Activated naive CD4-positive, alpha-beta T cell treated with anti-CD3 and anti-CD28 coated beads, Interleukin-2, amount 50 U/mL, for 72 hours (primary cell): ENCODE measurements around the gene C2CD2. TPM values are rescaled to one million over a fixed set of nuclear protein-coding genes. Genes with fewer than 3 reads are reported as not detected.

Source experiments
- ATAC-seq, 2 donors: fragments of 150-1000 bp; cut with Tn5 transposase; 2 replicates each; pipeline ENCODE4 v1.10.0; 2021; ENCODE audit warnings: mild to moderate bottlenecking in 2 of 2, moderate library complexity in 2 of 2
- DNase-seq, 2 donors: peaks; one replicate each; pipeline ENCODE4 v3.0.0; 2021 to 2022; ENCODE audit warnings: low spot score in 2 of 2
- H3K27ac Mint-ChIP-seq, 2 donors: one replicate each; pipeline ENCODE4 v1.8.0; 2022; ENCODE audit warnings: mild to moderate bottlenecking in 2 of 2, mixed read lengths in 2 of 2
- H3K36me3 Mint-ChIP-seq, 2 donors: one replicate each; pipeline ENCODE4 v1.8.0; 2022; ENCODE audit warnings: mixed read lengths in 2 of 2
- H3K9me3 Mint-ChIP-seq, 2 donors: one replicate each; pipeline ENCODE4 v1.8.0; 2022; ENCODE audit warnings: mixed read lengths in 2 of 2
- total RNA-seq, 2 donors: library from RNA; stranded (reverse); gene quantifications; one replicate each; pipeline ENCODE4 v1.2.3, GENCODE V29; 2022

The C2CD2 gene
- total RNA-seq, 2 donors from 2014 or later: 15.8 to 24.7 TPM

DNA sequence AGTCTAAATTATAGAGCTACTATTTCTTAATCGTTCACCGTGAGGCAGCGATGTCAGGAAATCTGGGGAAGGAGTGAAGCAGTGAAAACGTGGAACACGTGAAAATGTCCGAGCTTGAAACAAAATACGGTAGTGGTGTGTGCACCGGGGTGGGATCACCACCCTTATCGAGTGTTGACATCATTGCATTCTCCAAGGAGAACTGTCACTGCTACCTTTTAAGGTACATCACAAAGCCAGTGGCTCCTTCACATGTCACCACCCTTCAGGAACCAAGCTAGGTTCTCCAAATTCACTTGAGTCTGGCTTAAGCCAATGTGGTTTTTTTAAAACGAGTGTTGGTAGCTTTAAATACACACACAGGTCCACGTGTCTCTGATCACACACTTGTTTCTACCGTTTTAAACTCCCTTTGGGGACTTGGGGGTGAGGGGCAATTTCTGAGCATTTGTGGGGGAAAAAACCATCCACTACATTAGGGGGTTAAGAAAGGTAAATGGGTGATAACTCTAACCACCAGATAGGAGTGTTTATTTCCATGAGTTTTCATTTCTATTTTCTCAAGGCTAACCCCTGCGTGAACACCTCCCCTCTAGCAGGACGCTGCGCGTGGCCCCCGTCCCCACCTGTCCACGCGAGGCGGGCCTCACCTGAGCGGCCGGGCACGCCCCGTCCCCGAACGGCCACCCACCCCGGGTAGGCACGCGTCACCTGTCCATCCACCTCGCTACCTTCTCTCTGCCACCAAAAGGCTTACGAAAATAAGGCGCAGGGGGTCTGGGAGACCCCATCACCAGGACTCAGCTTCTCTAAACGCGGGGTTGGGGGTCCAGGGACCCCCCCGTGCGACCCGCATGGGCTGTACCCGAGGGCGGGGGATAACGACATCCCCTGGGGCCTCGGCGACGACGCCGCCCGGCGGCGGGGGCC, 75.7 kb downstream of the C2CD2 start:
- Mint-ChIP-seq H3K9me3 (no peaks in the 10 kb centered on the region), H3K36me3 (no peaks in the 10 kb centered on the region), H3K27ac (peak overlapping the region; percentile 70 to 72)
- DNase-seq (peak in 1 of 2 donors; percentile 41), ATAC-seq (peak; percentile 30 to 39)

DNA sequence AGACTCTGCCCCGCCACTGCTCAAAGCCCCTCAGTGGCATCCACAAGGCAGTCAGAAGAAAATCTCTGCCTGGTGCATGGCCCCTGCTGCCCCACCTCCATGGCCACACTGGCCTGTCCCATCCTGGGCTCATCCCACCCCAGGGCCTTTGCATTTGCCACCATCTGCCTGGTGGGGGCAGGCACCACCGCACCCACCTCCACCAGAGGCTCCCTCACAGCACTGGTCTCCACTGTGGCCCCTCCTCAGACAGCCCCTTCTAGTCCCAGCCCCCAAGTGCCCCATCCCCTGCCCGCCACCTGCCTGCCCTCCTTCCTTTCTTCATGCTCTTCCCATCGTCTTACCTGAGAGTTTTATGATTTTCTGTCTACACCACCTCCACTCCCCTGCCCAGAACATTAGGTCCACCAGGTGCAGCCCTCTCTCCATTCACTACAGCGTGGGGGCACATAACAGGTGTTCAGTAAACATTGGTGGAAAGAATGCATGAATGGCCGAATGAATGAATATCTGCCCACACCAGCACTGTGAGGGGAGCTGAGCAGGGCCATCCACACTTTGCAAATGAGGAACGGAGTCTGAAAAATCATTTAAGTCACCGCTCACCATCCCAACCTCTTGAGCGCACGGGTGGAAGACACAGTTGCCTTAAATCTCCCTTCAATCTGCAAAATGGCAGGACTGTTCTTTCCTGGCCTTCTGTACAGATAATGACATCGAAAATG, 76.7 kb downstream of the C2CD2 start:
- H3K27ac Mint-ChIP-seq: peak overlapping the region; percentile 70 to 72
- H3K9me3 Mint-ChIP-seq: no peaks in the 10 kb centered on the region
- H3K36me3 Mint-ChIP-seq: no peaks in the 10 kb centered on the region

DNA sequence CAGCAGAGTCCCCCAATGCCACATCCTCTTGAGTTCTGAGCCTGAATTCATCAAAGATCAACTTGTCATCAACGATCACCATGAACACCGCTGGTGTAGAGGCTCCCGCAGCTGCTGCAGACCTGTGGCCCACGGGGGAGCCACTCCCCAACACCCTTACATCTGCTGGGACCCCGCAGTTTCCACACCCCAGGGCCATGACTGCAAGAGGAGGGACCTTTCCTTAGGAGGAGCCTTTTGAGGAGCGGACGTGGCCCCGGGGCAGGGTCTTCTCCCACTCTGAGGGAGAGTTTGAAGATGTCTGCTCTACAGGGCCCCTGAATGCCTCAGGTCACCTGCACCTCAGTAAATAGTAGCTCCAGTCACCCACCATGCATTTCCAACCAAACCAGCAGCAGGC, 77.4 kb downstream of the C2CD2 start:
- no peak overlapping the region for H3K27ac Mint-ChIP-seq
- no peaks in the 10 kb centered on the region for H3K36me3 Mint-ChIP-seq
- no peaks in the 10 kb centered on the region for H3K9me3 Mint-ChIP-seq
- DNase-seq (no peak), ATAC-seq (no peak)

More for the DNA sequence above, 76.7 kb downstream of the C2CD2 start:
- ATAC-seq (no peak), DNase-seq (no peak)

DNA sequence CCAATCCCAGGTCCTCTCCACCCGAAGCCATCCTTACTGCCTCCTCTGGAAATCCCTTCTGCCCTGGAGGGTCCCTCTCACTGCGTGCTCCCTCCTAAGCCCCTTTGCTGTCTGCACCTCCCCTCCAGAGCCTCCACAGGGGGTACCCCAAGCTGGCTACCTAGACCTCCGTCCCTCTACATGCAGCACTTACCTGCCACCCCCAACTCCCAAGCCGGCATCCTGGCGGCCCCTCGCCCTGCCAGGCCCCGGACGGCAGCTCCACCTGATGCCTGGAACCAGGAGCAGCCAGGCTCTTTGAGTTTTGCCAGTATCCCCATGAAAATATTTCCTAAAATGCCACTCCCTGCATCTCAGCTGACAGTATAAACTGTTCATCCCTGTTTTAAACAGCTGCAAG, 78.7 kb downstream of the C2CD2 start:
- Mint-ChIP-seq H3K27ac (no peak overlapping the region), H3K36me3 (no peaks in the 10 kb centered on the region)
- no peak for ATAC-seq

DNA sequence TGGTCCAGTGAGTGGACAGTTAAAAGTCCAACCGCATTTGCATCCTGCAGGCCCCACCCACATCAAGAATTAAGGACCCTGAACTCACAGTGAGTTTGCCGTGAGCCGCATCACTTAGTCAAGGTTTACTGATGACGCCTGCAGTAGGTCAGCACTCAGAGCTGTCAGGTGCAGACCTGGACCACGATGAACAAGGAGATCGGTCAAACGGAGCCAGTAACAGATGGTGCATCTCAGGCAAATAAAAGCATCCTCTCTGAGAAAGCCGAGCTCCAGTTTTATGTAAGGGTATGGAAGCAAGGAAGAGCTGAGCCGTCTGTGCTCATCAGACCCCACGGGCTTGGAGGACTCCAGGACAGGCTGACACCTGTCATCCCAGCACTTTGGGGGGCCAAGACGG, 79.2 kb downstream of the C2CD2 start:
- no peak for ATAC-seq
- no peaks in the 10 kb centered on the region for H3K36me3 Mint-ChIP-seq
- no peaks in the 10 kb centered on the region for H3K9me3 Mint-ChIP-seq
- H3K27ac Mint-ChIP-seq: no peak overlapping the region
- DNase-seq: no peak

More for the DNA sequence above, 78.7 kb downstream of the C2CD2 start:
- DNase-seq: no peak
- no peaks in the 10 kb centered on the region for H3K9me3 Mint-ChIP-seq

DNA sequence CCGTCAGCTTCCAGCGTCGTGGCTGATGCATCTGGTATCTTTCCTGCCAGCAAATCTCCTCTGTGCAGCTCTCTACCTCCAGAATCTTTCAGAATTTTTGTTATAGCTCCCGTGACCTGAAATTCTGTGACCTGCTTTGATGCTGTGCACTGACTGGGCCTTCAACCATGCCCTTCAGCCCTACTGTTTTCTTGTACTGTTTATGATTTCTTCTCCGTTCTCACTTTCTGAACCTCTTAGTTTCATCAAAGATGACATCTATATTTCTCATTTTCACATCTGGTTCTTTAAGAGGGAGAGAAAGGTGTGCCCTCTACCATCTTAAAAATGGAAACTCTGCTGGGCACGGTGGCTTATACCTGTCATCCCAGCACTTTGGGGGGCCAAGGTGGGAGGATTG, 80.4 kb downstream of the C2CD2 start:
- ATAC-seq: no peak
- H3K27ac Mint-ChIP-seq: no peak overlapping the region

DNA sequence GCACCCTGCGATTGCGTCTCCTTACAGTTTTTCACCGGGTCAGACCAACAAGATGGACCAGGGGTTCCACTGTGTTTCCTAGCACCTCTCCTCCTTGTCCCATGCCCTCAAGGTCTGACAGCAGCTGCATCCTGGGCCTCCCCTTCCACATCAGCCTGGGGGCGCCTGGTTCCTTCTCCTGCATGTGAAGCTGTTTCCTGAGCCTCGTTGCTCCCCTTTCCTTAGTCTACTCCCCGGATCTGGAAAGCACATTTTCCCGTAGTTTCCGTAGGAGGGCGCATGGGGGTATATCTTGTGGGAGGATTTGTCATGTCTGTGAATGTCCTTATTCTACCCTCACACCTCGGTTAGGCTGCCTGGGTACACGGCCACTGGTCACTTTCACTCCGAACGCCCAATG, 80.8 kb downstream of the C2CD2 start:
- no peaks in the 10 kb centered on the region for H3K9me3 Mint-ChIP-seq
- H3K36me3 Mint-ChIP-seq: no peaks in the 10 kb centered on the region
- no peak overlapping the region for H3K27ac Mint-ChIP-seq
- ATAC-seq: no peak
- DNase-seq: no peak

More for the DNA sequence above, 80.4 kb downstream of the C2CD2 start:
- Mint-ChIP-seq H3K36me3 (no peaks in the 10 kb centered on the region), H3K9me3 (no peaks in the 10 kb centered on the region)
- no peak for DNase-seq

DNA sequence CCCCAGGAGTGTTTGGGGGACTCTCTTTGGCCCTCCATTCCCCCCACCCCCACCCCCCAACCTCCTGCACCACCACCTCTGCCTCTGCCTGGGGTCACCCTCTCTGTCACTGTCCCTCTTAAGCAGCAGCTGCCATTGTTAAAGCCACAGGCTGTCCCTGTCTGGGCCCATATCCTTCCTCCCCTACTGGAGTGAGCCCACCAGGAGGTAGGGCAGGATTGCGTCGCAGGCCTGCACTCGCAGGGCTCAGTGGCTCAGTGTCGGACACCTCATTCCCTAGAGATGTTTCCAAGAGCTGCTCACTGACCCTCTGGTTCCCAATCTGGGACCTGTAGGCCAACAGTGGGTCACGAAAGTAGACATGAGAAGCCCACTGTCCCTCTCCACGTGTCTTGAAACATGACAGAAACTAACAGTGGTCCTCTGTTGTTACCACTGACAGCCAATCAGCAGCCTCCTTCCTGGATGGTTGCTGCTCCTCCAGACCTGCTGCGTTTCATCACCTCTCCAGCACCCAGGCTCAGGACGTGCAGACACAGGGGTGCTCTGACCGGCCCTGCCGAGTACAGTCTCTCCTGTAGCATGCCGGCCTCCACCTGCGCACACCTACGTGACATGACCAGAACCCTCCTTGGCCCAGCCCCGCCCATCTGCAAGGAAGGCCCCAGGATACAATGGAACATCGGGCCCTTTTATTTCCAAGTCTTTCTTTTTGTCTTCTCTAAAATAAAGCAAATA, 82.4 kb downstream of the C2CD2 start:
- H3K27ac Mint-ChIP-seq: peak overlapping the region in 1 of 2 donors; percentile 84
- ATAC-seq (no peak), DNase-seq (no peak)
- H3K9me3 Mint-ChIP-seq: no peaks in the 10 kb centered on the region
- no peaks in the 10 kb centered on the region for H3K36me3 Mint-ChIP-seq

DNA sequence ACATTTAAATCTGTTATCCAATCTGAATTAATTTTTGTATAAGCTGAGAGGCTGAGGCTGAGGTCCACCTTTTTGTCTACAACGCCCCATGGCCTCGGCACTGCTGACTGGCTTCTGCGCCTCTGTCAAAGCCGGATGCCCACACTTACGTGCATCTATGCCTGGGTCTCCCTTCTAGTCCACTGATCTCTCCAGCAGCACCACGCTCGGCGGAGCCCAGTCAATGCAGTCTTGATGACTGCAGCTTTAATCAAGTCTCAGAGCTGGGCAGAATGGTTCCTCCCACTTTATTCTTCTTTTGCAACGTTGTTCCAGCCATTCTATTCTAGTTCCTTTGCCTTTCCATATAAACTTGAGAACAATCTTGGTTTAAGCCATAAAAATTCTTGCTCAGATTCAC, 84.0 kb downstream of the C2CD2 start:
- ATAC-seq (no peak), DNase-seq (no peak)
- Mint-ChIP-seq H3K36me3 (no peaks in the 10 kb centered on the region), H3K9me3 (no peaks in the 10 kb centered on the region), H3K27ac (no peak overlapping the region)

DNA sequence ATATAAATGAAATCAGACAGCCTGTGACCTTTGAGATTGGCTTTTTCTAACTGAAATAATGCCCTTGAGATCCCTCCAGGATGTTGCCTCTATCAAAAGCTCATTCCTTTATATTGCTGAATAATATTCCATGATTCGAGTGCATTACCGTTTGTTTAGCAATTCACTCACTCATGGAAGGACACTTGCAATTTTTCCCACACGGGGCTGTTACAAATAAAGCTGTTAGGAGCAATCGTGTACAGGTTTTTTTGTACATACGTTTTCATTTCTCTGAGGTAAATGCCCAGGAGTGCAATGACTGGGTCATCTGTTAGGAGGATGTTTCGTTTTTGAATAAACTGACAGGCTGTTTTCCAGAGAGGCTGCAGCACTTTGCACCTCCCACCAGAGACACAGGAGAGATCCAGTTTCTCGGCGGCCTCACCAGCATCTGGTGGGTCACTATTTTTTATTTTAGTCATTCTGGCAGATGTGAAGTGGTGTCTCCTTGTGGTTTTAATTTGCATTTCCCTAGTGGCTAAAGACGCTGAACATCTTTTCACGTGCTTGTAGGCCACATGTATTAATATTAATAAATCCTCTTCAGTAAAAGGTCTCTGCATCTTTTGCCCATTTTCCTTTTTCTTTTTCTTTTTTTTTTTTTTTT, 85.6 kb downstream of the C2CD2 start:
- H3K27ac Mint-ChIP-seq: no peak overlapping the region
- no peak for ATAC-seq
- no peaks in the 10 kb centered on the region for H3K9me3 Mint-ChIP-seq
- DNase-seq: no peak
- H3K36me3 Mint-ChIP-seq: no peaks in the 10 kb centered on the region

DNA sequence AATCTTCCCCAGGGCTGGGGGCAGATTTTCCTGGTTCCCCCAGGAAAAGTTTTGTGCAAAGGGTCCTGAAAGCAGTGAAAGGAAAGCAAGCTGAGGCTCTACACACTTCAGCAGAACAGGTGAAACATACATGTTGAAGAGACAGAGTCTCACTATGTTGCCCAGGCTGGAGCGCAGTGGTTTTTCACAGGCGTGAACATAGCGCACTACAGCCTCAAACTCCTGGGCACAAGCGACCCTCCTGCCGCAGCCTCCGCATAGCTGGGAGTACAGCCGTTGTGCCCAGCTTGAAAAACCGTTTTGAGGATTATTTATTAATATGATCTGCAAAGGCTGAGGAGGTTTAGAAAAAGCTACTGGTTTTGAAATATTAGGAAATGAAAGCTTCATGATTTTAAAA, 86.5 kb downstream of the C2CD2 start:
- no peak for DNase-seq
- Mint-ChIP-seq H3K9me3 (no peaks in the 10 kb centered on the region), H3K27ac (peak overlapping the region in 1 of 2 donors; percentile 55), H3K36me3 (no peaks in the 10 kb centered on the region)
- ATAC-seq: no peak

DNA sequence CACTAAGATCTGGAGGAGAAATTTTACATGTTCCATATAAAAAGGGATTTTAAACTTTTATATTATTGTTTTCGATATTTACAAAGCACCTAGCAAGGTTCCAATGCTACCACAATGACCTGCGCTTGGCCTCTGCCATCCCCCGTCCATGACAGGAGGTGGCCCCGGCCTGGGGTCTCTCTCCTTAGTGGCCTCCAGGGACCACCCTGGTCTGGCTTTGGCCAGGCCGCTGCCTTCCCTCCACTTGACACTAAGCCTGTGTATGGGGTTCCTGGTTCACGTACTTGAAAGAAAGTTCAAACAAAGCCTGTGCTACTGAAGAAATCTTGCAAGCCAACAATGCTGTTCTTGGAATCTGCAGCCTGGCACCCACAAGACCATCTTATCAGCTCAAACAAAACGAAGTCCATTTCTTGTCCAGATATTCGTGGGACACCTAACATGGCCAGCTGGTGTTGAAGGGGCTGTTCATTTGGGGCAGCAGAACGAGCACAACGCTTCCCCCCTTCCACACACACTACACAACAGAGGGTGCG, 87.5 kb downstream of the C2CD2 start:
- Mint-ChIP-seq H3K36me3 (no peaks in the 10 kb centered on the region), H3K9me3 (no peaks in the 10 kb centered on the region), H3K27ac (no peak overlapping the region)
- DNase-seq (no peak), ATAC-seq (no peak)

DNA sequence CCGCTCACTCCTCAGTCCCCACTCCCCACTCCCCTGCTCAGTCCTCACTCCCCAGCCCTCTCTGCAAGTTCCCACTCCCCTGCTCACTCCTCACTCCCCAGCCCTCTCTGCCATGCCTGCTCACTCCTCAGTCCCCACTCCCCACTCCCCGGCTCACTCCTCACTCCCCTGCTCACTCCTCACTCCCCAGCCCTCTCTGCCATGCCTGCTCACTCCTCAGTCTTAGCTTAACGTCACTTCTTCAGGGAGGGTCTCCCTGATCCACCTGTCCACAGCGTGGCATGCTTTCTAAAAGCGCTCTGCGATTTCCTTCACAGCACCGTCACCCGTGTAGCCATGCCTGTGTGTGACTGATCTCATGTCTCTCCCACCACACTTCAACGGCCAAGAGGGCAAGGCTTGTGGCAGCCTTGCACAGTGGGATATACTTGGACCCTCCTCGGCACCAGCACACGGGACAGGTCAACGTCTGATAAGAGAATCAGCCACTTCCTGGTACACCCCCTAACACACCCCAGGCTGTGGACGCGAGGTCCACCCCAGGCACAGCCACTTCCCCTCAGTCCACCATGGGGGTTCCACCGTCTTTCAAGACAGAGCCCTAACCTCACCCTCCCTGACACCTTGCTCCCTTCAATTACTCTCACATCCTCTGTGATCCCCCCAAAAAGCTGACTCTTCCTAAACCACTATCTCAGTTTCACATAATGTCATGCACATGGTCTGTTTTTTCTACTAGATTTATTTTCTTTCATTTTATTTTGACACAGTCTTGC, 88.6 kb downstream of the C2CD2 start:
- H3K36me3 Mint-ChIP-seq: no peaks in the 10 kb centered on the region
- ATAC-seq (peak; percentile 60 to 87), DNase-seq (no peak)
- H3K9me3 Mint-ChIP-seq: no peaks in the 10 kb centered on the region
- H3K27ac Mint-ChIP-seq: peak overlapping the region; percentile 32 to 62

DNA sequence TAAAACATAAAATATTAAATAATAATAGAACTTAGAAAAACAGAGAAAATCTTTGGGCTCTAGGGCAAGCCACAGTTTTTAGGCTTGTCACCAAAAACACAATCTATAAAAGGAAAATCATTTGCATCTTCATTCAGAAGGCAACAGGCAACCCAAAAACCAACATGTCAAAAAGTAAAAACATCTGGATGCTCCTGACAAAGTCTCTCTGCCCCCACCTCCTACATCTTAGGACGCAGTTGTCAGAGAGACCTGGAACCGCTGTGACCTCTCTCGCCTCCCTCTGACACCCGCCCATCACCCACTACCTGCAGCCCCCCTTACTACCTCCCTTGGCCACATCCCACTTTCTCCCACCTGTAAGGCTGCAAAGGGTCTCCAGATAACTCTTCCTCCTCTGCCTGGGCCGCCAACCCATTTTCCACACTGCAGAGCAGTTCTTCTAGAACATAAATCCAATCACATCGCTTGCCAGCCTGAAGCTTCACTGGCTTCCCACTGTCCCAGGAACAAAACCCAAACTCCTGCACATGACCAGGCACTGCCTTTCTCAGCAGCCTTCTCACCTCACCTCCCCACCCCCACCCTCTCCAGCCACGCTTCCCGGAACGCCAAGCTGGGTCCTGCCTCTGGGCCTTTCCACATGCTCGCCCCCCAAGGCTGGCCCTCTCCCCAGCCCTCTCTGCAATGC, 89.4 kb downstream of the C2CD2 start:
- Mint-ChIP-seq H3K27ac (peak overlapping the region in 1 of 2 donors; percentile 62), H3K9me3 (no peaks in the 10 kb centered on the region), H3K36me3 (no peaks in the 10 kb centered on the region)
- no peak for ATAC-seq
- no peak for DNase-seq

DNA sequence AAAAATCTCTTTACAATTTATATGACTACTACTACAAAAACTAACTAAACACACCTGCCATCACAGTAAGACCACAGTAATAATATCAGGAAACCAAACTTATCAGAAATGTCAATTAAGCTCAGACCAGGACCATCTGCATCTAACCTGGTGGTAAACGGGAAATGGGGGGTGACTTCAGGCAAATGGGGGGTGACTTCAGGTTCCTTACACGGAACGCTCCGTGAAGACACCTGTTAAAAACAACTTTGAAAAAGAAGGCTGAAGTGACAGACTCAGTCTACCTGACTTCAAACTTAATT, 90.4 kb downstream of the C2CD2 start:
- Mint-ChIP-seq H3K36me3 (no peaks in the 10 kb centered on the region), H3K9me3 (no peaks in the 10 kb centered on the region), H3K27ac (peak overlapping the region; percentile 4 to 39)
- ATAC-seq (no peak), DNase-seq (no peak)
